ENCODE measurements around the gene IFNAR2.
"Not testable (repeated sequence)": the region's sequence is repeated elsewhere in the genome, so short reads cannot be mapped to it uniquely, and the experiment has no call there.

Gene IFNAR2

DNA sequence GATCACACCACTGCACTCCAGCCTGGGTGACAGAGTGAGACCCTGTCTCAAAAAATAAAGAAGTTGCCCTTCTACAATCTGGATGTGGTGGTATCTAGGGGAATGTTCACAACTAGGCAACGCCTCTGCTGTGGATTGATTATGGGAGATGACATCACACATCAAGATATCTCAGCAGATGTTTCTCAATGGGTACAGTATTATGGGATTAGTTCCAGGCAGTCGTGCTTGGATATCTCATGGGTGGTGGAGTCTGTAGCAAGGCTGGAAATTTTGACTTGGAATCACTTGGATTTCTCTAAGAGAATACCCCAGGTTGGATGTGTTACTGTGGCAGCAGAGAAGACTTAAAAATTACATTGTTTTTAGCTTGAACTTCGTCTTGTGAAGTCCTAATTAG lies 7.7 kb downstream of the IFNAR2 start:
- no peak overlapping the region for H3K4me3 ChIP-seq (ENCODE audit: low read length)
- TF ChIP-seq CTCF (conservative IDR thresholded peaks at IDR 0.05; ENCODE audit: low read length): no peak
- no peak for DNase-seq (ENCODE audit: low read depth)

GRCh38 chr21:33238146-33238545 lies 8.4 kb downstream of the IFNAR2 start:
- DNase-seq (ENCODE audit: low read depth): no peak
- no peak for TF ChIP-seq CTCF (conservative IDR thresholded peaks at IDR 0.05; ENCODE audit: low read length)
- no peak overlapping the region for H3K4me3 ChIP-seq (ENCODE audit: low read length)

DNA sequence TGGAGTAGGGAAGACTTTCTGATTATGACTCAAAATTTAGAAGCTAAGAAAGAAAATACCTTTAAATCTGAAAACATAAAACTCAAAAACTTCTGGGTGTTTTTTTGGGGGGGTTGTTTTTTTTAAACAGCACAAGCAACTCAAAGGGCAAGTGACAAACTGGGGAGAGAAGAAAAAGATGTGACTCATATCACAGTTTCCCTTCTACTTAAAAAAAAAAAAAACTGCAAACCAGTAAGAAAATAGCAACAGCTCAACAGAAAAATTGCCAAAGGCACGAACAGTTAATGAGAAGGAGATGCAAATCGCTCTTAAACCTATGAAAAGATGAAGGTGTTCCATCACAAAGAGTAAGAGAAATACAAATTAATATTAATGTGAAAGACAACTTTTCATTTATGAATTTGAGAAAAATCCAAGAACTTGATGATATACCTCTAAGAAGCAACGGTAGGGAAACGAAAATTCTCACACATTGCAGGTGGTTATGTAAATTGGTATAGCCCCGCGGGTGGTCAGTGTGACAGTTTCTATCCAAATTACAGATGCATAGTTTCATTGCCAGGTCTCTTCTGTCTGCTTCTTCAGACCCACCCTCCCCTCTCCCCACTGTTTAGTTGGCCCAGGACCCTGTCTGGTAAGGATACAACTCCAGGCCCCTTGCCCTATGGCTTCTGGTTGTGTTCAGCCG lies 9.0 kb downstream of the IFNAR2 start:
- no peak for DNase-seq (ENCODE audit: low read depth)
- TF ChIP-seq CTCF (conservative IDR thresholded peaks at IDR 0.05; ENCODE audit: low read length): no peak
- no peak overlapping the region for H3K4me3 ChIP-seq (ENCODE audit: low read length)

DNA sequence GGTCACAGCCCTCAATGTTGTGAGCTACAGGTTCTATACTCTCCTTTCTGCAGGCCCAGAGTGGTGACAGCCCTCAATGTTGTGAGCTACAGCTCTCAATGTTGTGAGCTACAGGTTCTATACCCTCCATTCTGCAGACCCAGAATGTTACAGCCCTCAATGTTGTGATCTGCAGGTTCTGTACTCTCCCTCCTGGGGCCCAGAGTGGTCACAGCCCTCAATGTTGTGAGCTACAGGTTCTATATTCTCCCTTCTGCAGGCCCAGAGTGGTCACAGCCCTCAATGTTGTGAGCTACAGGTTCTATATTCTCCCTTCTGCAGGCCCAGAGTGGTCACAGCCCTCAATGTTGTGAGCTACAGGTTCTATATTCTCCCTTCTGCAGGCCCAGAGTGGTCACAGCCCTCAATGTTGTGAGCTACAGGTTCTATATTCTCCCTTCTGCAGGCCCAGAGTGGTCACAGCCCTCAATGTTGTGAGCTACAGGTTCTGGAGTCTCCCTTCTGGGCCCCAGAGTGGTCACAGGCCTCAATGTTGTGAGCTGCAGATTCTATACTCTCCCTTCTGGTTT lies 9.9 kb downstream of the IFNAR2 start:
- not testable (repeated sequence) for H3K4me3 ChIP-seq (ENCODE audit: low read length); DNase-seq (ENCODE audit: low read depth)

GRCh38 chr21:33240404-33240803 lies 10.7 kb downstream of the IFNAR2 start:
- TF ChIP-seq CTCF (conservative IDR thresholded peaks at IDR 0.05; ENCODE audit: low read length): no peak
- no peak for DNase-seq (ENCODE audit: low read depth)
- no peak overlapping the region for H3K4me3 ChIP-seq (ENCODE audit: low read length)

GRCh38 chr21:33241846-33242245 lies 12.1 kb downstream of the IFNAR2 start:
- TF ChIP-seq CTCF (conservative IDR thresholded peaks at IDR 0.05; ENCODE audit: low read length): no peak
- H3K4me3 ChIP-seq (ENCODE audit: low read length): no peak overlapping the region
- no peak for DNase-seq (ENCODE audit: low read depth)

DNA sequence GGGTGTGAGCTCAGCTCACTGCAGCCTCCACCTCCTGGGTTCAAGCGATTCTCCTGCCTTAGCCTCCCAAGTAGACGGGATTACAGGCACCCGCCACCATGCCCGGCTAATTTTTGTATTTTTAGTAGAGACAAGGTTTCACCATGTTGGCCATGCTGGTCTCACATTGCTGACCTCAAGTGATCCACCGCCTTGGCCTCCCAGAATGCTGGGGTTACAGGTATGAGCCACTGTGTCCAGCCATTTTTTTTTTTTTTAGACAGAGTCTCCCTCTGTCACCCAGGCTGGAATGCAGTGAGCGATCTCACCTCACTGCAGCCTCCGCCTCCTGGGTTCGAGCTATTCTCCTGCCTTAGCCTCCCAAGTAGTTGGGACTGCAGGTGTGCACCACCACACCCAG lies 13.1 kb downstream of the IFNAR2 start:
- not testable (repeated sequence) for H3K4me3 ChIP-seq (ENCODE audit: low read length); DNase-seq (ENCODE audit: low read depth)

GRCh38 chr21:33244082-33244778 lies 14.5 kb downstream of the IFNAR2 start:
- H3K4me3 ChIP-seq (ENCODE audit: low read length): no peak overlapping the region
- no peak for TF ChIP-seq CTCF (conservative IDR thresholded peaks at IDR 0.05; ENCODE audit: low read length)
- DNase-seq (ENCODE audit: low read depth): no peak
